ENCODE data around the gene GTF2H4. TPM values are rescaled to one million over a fixed set of nuclear protein-coding genes. Genes with fewer than 3 reads are reported as not detected.

Gene GTF2H4
- total RNA-seq, 1 donor from 2014 or later: 44.6 TPM

DNA sequence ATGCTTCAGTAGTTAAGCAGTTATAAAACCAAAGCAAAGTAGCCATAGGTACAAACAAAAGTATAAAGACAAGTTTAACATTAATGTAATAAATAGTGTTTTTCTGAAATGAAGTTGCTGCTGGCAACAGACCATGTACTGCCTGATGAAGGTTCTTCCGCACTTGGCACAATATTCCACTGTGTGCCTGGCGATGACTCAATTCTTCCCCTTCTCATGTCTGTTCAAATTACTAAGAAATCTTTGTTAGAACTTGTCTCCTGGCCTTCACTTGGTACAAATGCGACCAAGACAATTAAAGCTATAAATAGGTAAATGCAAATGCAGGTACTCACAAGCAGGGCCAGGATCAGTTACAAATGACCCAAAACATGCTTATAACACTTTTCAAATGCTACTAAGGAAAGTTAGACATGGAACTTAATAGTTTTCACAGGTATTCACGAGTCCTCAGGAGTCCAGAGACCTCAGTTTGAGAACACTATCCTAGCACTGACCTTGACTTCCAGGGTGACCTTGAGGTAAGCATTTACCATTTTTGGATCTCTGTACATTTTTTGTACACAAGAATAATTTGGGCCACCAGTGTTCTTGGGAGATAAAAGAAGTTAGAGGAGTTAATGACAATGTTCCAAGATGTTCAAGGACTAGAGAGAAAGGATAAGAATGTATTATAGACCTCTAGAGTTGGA is 31.8 kb upstream of the GTF2H4 start:
- TF ChIP-seq CTCF (IDR thresholded peaks at IDR 0.05): no peak
- no peaks in the 10 kb centered on the region for H3K27me3 ChIP-seq
- no peak for ATAC-seq
- no peak for DNase-seq
- peaks cover 7% of the 10 kb centered on the region for H3K4me1 ChIP-seq
- H3K27ac ChIP-seq: no peak overlapping the region
- H3K4me3 ChIP-seq: no peak overlapping the region
- intact Hi-C loops (cut with DNase I): loop anchor here (2.0 kb wide), 1 partner anchor 47 kb away; no protein-coding TSS in a partner anchor
- no peaks in the 10 kb centered on the region for H3K9me3 ChIP-seq
- H3K36me3 ChIP-seq: no peaks in the 10 kb centered on the region

- Histone ChIP-seq H3K36me3 (no peaks in the 10 kb centered on the region), H3K27ac (peak overlapping the region; percentile 82), H3K9me3 (no peaks in the 10 kb centered on the region), H3K4me1 (peaks cover 12% of the 10 kb centered on the region), H3K27me3 (no peaks in the 10 kb centered on the region), H3K4me3 (peak overlapping the region; percentile 37)
- intact Hi-C loops (cut with DNase I): loop anchor here (2.0 kb wide), 1 partner anchor 49 kb away; no protein-coding TSS in a partner anchor
- DNase-seq (peak; percentile 91), ATAC-seq (peak; percentile 93)
- TF ChIP-seq CTCF (IDR thresholded peaks at IDR 0.05): peak; percentile 88
Observed at GRCh38 chr6:30877419-30878262, 30.4 kb upstream of the GTF2H4 start.

DNA sequence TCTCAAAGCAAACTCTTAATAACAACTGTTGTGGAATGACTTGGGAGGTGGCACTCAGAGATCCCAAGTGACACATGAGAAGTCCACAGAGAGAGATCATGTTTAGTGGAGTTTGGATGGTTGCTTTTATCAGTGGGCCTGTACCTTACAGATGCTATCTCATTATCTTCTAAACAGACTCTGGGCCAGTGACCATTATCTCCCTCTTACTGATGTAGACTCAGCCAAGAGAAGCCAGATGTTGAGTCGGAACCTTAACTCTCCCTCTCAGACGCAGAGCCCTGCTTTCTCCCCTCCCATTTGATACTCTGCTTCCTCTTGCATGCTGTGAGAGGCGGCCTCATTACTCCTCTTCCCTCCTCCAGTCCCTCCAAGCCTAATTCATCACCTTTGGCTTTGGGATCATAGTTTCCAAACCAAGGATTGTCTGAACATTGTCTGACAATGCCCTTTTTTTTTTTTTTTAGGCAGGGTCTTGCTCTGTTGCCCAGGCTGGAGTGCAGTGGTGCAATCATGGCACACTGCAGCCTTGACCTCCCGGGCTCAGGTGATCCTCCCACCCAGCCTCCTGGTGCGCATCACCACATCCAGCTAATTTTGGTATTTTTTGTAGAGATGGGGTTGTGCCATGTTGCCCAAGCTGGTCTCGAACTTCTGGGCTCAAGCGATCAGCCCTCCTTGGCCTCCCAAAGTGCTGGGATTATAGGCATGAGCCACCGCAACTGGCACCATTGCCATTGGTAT is 28.2 kb upstream of the GTF2H4 start:
- Histone ChIP-seq H3K36me3 (no peaks in the 10 kb centered on the region), H3K27ac (no peak overlapping the region), H3K4me3 (no peak overlapping the region), H3K4me1 (peaks cover 15% of the 10 kb centered on the region), H3K9me3 (no peaks in the 10 kb centered on the region), H3K27me3 (no peaks in the 10 kb centered on the region)
- ATAC-seq: no peak
- intact Hi-C loops (cut with DNase I): no loop called here
- DNase-seq: no peak
- no peak for TF ChIP-seq CTCF (IDR thresholded peaks at IDR 0.05)

- Histone ChIP-seq H3K27ac (no peak overlapping the region), H3K4me3 (no peak overlapping the region), H3K9me3 (no peaks in the 10 kb centered on the region), H3K27me3 (no peaks in the 10 kb centered on the region), H3K36me3 (no peaks in the 10 kb centered on the region), H3K4me1 (peaks cover 20% of the 10 kb centered on the region)
- intact Hi-C loops (cut with DNase I): no loop called here
- no peak for TF ChIP-seq CTCF (IDR thresholded peaks at IDR 0.05)
- DNase-seq: no peak
- ATAC-seq: no peak
Observed at GRCh38 chr6:30880698-30881252, 27.2 kb upstream of the GTF2H4 start.

- DNase-seq: no peak
Observed at GRCh38 chr6:30881392-30882203, 26.4 kb upstream of the GTF2H4 start.

More at GRCh38 chr6:30881392-30882203, 26.4 kb upstream of the GTF2H4 start:
- Histone ChIP-seq H3K4me1 (peaks cover 28% of the 10 kb centered on the region), H3K27me3 (no peaks in the 10 kb centered on the region), H3K4me3 (no peak overlapping the region), H3K36me3 (no peaks in the 10 kb centered on the region), H3K9me3 (no peaks in the 10 kb centered on the region), H3K27ac (peak overlapping the region; percentile 80)
- intact Hi-C loops (cut with DNase I): no loop called here
- no peak for TF ChIP-seq CTCF (IDR thresholded peaks at IDR 0.05)
- no peak for ATAC-seq

Measured in upper lobe of right lung (tissue), 1 donor.